IPS DF 6.9 (cell line): ENCODE data around the gene DDX47.

Experiments used
- DNase-seq: peaks from one replicate; pipeline ENCODE4 v3.0.0-alpha.2; 2013; ENCODE audit warnings: low read depth, low spot score
- H3K27ac ChIP-seq: one replicate; pipeline ENCODE4 v1.5.1; 2013; ENCODE audit warnings: low read length, control low read depth
- H3K27me3 ChIP-seq: 2 replicates; pipeline ENCODE4 v1.6.1; 2013; ENCODE audit warnings: mild to moderate bottlenecking, low read length; ENCODE audit not compliant: control insufficient read depth, insufficient read depth
- H3K36me3 ChIP-seq: 2 replicates; pipeline ENCODE4 v1.6.1; 2013; ENCODE audit warnings: low read length; ENCODE audit not compliant: control insufficient read depth, insufficient read depth
- H3K4me1 ChIP-seq: 2 replicates; pipeline ENCODE4 v1.6.1; 2013; ENCODE audit warnings: low read length; ENCODE audit not compliant: control insufficient read depth, insufficient read depth
- H3K4me3 ChIP-seq: 2 replicates; pipeline ENCODE4 v1.5.1; 2013; ENCODE audit warnings: mild to moderate bottlenecking, low read length
- H3K9me3 ChIP-seq: 2 replicates; pipeline ENCODE4 v1.6.1; 2013; ENCODE audit warnings: low read length, inconsistent platforms; ENCODE audit not compliant: control insufficient read depth, insufficient read depth
- WGBS: extraction: QIAGEN DNeasy Blood & Tissue Kit; methylation state at CpG from one replicate; pipeline ENCODE4 v1.1.7; 2013; ENCODE audit warnings: mixed read lengths, missing lambda C conversion rate; ENCODE audit not compliant: insufficient read length, insufficient coverage; 5-methylcytosine and 5-hydroxymethylcytosine counted together

The DDX47 gene

DNA sequence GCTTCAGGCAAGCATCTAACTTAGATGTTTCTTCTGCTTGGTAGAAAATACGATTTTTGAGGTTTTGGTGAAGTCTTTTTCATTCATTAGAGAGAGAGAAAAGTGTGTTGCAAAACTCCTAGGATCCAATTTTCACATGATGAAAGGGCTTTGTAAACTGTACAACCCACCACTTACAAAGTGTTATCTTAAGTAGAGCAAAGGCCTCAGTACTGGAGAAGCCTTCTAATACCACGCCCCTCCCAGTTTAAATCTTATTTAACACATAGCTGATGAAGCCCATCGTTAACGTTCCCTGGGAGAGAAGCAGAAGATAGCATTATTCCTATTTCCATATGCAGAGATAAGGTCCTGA, 26.8 kb upstream of the DDX47 start:
- no peak for DNase-seq
- Histone ChIP-seq H3K27ac (no peak overlapping the region), H3K27me3 (peaks cover 15% of the 10 kb centered on the region; the same call in 1 of the 2 replicates), H3K9me3 (no peaks in the 10 kb centered on the region), H3K4me3 (no peak overlapping the region; the same call in 1 of the 2 replicates), H3K4me1 (peaks cover 7% of the 10 kb centered on the region), H3K36me3 (no peaks in the 10 kb centered on the region)
- WGBS, result no CpG with 5 or more reads among the region's 4 CpGs

DNA sequence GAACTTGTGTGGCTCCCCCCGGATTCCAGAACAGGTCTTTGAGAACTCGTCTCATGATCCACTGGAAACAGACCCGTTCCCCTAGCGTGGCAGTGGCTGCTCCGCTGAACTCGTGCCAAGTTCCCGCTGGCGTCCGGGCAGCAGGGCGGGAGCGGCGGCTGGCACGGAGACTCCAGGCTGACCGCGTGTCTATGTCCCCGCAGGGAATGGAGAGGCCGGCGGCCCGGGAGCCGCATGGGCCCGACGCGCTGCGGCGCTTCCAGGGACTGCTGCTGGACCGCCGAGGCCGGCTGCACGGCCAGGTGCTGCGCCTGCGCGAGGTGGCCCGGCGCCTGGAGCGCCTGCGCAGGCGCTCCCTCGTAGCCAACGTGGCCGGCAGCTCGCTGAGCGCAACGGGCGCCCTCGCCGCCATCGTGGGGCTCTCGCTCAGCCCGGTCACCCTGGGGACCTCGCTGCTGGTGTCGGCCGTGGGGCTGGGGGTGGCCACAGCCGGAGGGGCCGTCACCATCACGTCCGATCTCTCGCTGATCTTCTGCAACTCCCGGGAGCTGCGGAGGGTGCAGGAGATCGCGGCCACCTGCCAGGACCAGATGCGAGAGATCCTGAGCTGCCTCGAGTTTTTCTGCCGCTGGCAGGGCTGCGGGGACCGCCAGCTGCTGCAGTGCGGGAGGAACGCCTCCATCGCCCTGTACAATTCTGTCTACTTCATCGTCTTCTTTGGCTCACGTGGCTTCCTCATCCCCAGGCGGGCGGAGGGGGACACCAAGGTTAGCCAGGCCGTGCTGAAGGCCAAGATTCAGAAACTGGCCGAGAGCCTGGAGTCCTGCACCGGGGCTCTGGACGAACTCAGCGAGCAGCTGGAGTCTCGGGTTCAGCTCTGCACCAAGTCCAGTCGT, 26.2 kb upstream of the DDX47 start:
- Histone ChIP-seq H3K27me3 (peaks cover 15% of the 10 kb centered on the region; the same call in 1 of the 2 replicates), H3K9me3 (no peaks in the 10 kb centered on the region), H3K4me1 (peaks cover 7% of the 10 kb centered on the region), H3K36me3 (no peaks in the 10 kb centered on the region), H3K4me3 (peak overlapping the region; percentile 36; the same call in 1 of the 2 replicates), H3K27ac (no peak overlapping the region)
- no CpG with 5 or more reads among the region's 80 CpGs for WGBS
- no peak for DNase-seq

DNA sequence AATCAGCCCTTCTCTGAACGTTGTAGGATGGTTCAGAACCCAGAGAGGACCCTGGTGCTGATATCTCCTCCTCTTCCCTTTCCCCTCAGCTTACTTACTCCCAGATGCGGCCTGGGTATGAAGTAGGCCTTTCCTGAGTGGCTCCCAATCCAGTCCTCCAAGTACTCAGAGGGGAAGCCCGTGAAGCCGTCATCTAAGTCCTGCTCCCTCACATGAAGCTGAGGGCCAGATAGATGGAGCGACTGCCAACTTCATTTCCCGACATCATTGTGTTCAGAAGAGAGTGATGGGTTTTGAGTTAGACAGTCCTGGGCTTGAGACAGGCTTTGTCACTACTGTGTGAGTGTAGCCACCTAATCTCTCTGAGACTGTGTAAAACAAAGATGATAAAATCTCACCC, 25.0 kb upstream of the DDX47 start:
- DNase-seq, result no peak
- Histone ChIP-seq H3K27ac (no peak overlapping the region), H3K4me1 (peaks cover 7% of the 10 kb centered on the region), H3K36me3 (no peaks in the 10 kb centered on the region), H3K27me3 (peaks cover 15% of the 10 kb centered on the region; the same call in 1 of the 2 replicates), H3K4me3 (no peak overlapping the region), H3K9me3 (no peaks in the 10 kb centered on the region)
- WGBS, result no CpG with 5 or more reads among the region's 6 CpGs

DNA sequence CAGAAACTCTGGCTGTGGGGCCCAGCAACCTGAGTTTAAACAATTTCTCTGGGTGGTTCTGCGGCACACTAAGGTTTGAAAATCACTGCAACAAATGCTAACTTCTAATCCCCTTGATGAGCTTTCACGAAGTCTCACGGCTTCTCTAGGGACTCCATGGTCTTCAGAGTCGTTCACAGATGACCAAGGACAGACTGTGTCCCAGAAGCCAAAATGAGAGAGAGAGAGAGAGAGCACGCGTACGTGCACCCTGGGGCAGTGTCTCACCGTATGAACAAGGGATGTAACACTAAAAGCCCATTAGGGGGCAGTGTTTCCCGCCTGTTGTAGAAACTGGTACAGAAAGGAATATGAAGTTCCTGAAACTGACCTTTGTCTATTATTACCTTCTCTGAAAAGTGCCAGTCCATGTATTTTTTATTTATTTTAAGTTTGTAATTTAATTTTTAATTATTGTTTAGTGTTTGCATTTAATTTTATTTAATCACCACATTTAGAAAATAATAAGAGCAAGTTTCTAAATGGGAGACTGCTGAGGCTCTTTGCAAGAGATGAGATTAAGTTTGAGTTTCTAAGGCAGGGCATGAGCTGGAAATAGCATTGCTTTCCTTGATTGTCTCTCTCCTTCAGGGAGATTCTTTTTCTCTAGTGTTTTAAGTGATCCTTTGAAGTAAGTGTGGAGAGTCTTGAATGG, 24.3 kb upstream of the DDX47 start:
- Histone ChIP-seq H3K9me3 (no peaks in the 10 kb centered on the region), H3K4me3 (no peak overlapping the region), H3K4me1 (peaks cover 7% of the 10 kb centered on the region), H3K36me3 (no peaks in the 10 kb centered on the region), H3K27ac (no peak overlapping the region), H3K27me3 (peaks cover 15% of the 10 kb centered on the region; the same call in 1 of the 2 replicates)
- DNase-seq, result no peak
- WGBS, result no CpG with 5 or more reads among the region's 9 CpGs

DNA sequence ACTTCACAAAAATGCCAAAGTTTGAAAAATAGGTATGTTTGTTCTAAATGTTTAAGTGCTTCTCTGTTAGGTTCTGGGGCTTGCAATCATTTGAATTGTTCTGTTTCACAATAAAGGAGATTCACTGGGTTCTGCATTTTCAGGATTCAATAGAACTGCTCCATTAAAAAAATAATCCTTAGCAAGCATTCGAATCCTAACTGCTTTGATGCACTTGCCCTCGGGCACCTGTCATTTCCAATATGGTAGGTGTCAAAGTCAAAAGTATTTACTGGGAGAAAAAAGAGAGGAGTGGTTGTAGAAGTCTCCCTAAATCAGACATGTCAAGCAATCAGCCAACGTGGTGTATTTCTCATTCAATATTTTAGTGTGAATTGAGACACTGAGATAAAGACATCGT, 22.2 kb upstream of the DDX47 start:
- H3K36me3 ChIP-seq, result no peaks in the 10 kb centered on the region
- no CpG with 5 or more reads among the region's 4 CpGs for WGBS
- no peaks in the 10 kb centered on the region for H3K9me3 ChIP-seq
- DNase-seq, result no peak
- H3K4me3 ChIP-seq, result no peak overlapping the region
- peaks cover 6% of the 10 kb centered on the region for H3K4me1 ChIP-seq
- no peak overlapping the region for H3K27ac ChIP-seq
- H3K27me3 ChIP-seq, result peaks cover 15% of the 10 kb centered on the region; the same call in 1 of the 2 replicates

DNA sequence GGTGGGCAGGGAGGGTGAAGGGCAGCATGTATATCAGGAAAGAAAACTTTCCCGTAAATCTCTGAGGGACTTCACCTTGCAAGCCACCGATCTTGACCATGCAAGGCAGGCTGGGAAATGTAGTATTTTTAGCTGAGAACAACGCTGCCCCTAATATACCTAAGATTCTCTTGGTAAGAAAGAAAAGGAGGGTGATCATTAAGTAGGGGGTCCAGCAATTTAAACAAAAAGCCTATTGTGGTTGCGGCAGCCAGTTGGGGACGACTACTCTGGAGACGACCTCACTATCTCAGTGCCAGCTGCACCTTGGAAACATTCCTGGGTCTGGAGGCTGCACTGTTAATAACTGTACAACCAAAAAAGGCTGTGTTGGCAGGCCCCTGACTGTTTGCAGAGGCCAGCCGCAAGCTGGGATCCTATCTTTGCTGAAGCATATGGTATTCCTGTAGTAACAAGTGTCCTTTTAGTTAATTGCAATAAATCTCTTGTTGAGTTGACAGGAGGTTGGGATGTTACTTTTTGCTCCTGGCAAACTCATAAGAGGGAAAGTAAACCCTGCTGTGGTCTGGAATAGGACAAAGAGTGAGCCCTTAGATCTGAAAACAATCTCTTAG, 21.3 kb upstream of the DDX47 start:
- H3K9me3 ChIP-seq, result no peaks in the 10 kb centered on the region
- H3K4me1 ChIP-seq, result peaks cover 3% of the 10 kb centered on the region
- WGBS, result no CpG with 5 or more reads among the region's 7 CpGs
- H3K27ac ChIP-seq, result no peak overlapping the region
- DNase-seq, result no peak
- H3K27me3 ChIP-seq, result peaks cover 12% of the 10 kb centered on the region; the same call in 1 of the 2 replicates
- no peak overlapping the region for H3K4me3 ChIP-seq
- no peaks in the 10 kb centered on the region for H3K36me3 ChIP-seq

DNA sequence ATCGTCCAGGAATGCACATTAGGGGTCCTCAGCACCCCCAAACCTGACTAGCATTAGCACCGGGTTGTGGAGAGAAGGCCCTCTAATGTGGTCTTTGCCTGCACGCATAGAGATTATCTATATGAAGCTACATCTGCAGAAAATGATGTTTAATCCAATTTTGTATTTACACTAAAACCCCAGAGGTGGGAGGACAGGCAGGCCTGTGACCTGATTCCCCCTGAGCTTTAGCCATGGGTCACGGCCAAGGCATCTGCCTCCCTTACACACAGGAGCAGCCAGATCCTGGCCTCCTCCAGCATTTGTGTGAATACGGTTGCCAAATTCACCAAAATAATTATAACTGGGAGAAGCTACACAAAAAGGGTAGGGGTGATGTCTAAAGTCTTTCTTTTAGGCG, 20.7 kb upstream of the DDX47 start:
- DNase-seq, result no peak
- H3K4me3 ChIP-seq, result no peak overlapping the region
- H3K9me3 ChIP-seq, result no peaks in the 10 kb centered on the region
- H3K27ac ChIP-seq, result no peak overlapping the region
- no peaks in the 10 kb centered on the region for H3K36me3 ChIP-seq
- H3K27me3 ChIP-seq, result peaks cover 8% of the 10 kb centered on the region; the same call in 1 of the 2 replicates
- no CpG with 5 or more reads among the region's 6 CpGs for WGBS
- H3K4me1 ChIP-seq, result peaks cover under 1% of the 10 kb centered on the region; the same call in 1 of the 2 replicates

DNA sequence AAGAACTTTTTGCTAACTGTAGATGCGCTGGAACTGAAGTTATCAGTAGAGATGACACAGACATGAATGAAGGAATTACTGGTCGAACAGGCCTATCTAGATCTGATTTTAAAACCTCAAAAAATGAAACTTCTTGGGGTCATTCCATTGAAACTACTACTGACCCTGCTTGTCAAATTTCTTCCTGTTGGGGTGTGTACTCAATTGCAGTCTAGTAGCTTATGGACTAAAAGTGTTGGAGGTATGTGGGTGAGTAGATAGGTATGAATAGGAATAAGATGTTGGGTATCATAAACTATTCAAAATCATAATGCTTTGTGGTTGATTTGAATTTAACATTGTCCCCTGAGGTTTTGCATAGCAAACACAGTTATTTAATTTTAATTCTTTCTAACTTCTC, 18.5 kb upstream of the DDX47 start:
- no CpG with 5 or more reads among the region's 2 CpGs for WGBS
- Histone ChIP-seq H3K4me3 (no peak overlapping the region), H3K36me3 (no peaks in the 10 kb centered on the region), H3K9me3 (no peaks in the 10 kb centered on the region), H3K27me3 (no peaks in the 10 kb centered on the region), H3K4me1 (0 out of 2 replicates have a peak, but pooled peaks cover 1% of the 10 kb centered on the region), H3K27ac (no peak overlapping the region)
- no peak for DNase-seq

DNA sequence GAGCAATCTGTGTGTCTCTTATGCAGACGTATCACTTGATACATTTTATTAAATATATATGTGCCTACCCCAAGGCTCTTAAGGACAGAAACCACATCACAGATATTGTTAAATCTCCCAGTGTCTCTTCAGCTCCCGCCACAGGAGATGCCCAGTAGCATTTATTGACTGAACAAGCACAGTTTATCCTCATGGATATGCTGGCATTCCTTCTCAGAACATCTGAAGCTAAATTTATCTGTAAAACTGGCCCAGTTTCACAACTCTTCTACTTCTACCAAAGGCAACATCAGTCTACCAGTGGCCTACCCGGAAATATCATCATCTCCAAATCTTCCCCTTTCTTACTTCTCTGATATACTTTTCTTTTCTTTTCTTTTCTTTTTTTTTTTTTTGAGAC, 17.0 kb upstream of the DDX47 start:
- H3K27ac ChIP-seq, result no peak overlapping the region
- no peaks in the 10 kb centered on the region for H3K27me3 ChIP-seq
- H3K4me1 ChIP-seq, result 0 out of 2 replicates have a peak, but pooled peaks cover 1% of the 10 kb centered on the region
- WGBS, result no CpG with 5 or more reads among the region's 3 CpGs
- no peak for DNase-seq
- no peak overlapping the region for H3K4me3 ChIP-seq
- no peaks in the 10 kb centered on the region for H3K36me3 ChIP-seq
- no peaks in the 10 kb centered on the region for H3K9me3 ChIP-seq
